Tibial nerve (tissue), 4 donors: ENCODE results near the gene USP48. TPM values are rescaled to one million over a fixed set of nuclear protein-coding genes. Genes with fewer than 3 reads are reported as not detected.

Experiments
- DNase-seq, 2 donors: peaks; one replicate each; pipeline ENCODE4 v3.0.0-alpha.2; 2019; ENCODE audit warnings: low spot score in 2 of 2
- H3K27ac ChIP-seq, 4 donors: fragments of 200-600 bp; sonication (generic) in 3 of 4; one replicate each; pipeline ENCODE4 v1.5.1; 2017 to 2019; ENCODE audit warnings: mild to moderate bottlenecking in 1 of 4
- H3K27me3 ChIP-seq, 2 donors: fragments of 200-600 bp; sonication (generic) in 1 of 2; one replicate each; pipeline versions ENCODE4 v1.5.1 to v1.6.0; 2017 to 2019
- H3K36me3 ChIP-seq, 3 donors: fragments of 200-600 bp; sonication (generic); one replicate each; pipeline ENCODE4 v1.5.1; 2018 to 2019
- H3K4me1 ChIP-seq, 4 donors: fragments of 200-600 bp; sonication (generic) in 3 of 4; one replicate each; pipeline ENCODE4 v1.5.1; 2017 to 2019
- H3K4me3 ChIP-seq, 4 donors: fragments of 200-600 bp; sonication (generic) in 3 of 4; one replicate each; pipeline ENCODE4 v1.5.1; 2017 to 2019; ENCODE audit warnings: mild to moderate bottlenecking in 1 of 4, moderate library complexity in 1 of 4
- H3K9me3 ChIP-seq, 4 donors: fragments of 200-600 bp; sonication (generic) in 3 of 4; one replicate each; pipeline ENCODE4 v1.5.1; 2017 to 2019
- EP300 ChIP-seq, 2 donors: sonication (generic); formaldehyde crosslinking; IDR thresholded peaks; one replicate each; pipeline ENCODE4 v1.6.1; 2017; ENCODE audit warnings: antibody characterized with exemption in 2 of 2, mild to moderate bottlenecking in 1 of 2
- POLR2A ChIP-seq, 2 donors: fragments of 450-650 bp; IDR thresholded peaks; one replicate each; pipeline ENCODE4 v1.6.1; 2017; ENCODE audit warnings: antibody characterized with exemption in 2 of 2, mild to moderate bottlenecking in 2 of 2, moderate library complexity in 2 of 2
- WGBS, 2 donors: methylation state at CpG; one replicate each; pipeline ENCODE4 v1.1.5; 2018; 5-methylcytosine and 5-hydroxymethylcytosine counted together
- total RNA-seq, 4 donors: library from RNA; depleted of rRNA; stranded (reverse); fragments of >200 nt; gene quantifications; one replicate each; pipeline ENCODE4 v1.1.0, GENCODE V29; 2016
- TF ChIP-seq, protein P1 (sequence below), 5 experiments: fragments of 200-600 bp in 3 of 5; fragments of 450-650 bp in 2 of 5; sonication (generic) in 3 of 5; IDR thresholded peaks; one replicate each; pipeline ENCODE4 v1.5.1; 2016 to 2019; ENCODE audit warnings: antibody characterized with exemption in 5 of 5, mild to moderate bottlenecking in 3 of 5, moderate library complexity in 2 of 5

The USP48 gene
- total RNA-seq, 4 donors from 2014 or later, result 51.1 to 65.9 (median 58.7) TPM

DNA sequence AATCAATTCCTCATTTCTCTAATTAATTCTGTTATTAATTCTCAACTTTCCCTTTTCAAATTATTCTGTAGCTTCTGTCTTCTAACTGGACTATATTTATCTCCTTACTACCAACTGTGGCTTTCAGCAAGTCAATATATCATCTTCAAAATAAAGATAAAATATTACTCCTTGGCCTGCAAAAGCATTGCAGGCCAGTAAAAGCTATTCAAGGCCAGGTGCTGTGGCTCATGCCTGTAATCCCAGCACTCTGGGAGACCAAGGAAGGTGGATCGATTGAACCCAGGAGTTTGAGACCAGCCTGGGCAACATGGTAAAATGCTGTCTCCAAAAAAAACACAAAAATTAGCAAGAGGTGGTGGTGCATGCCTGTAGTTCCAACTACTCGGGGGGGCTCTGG, 27.9 kb downstream of the USP48 start:
- DNase-seq, result no peak
- Histone ChIP-seq H3K4me3 (no peak overlapping the region), H3K27ac (no peak overlapping the region), H3K4me1 (peaks cover 0 to 13% (median 3%) of the 10 kb centered on the region in 4 donors), H3K36me3 (peaks cover 0 to 66% (median 19%) of the 10 kb centered on the region in 3 donors), H3K9me3 (no peaks in the 10 kb centered on the region), H3K27me3 (no peaks in the 10 kb centered on the region)
- WGBS, 2 donors, result 96 to 97% methylated on average over 2 of the region's 2 CpGs
- TF ChIP-seq EP300 (IDR thresholded peaks at IDR 0.05) (no peak), POLR2A (IDR thresholded peaks at IDR 0.05) (no peak)
- TF ChIP-seq, protein P1, sequence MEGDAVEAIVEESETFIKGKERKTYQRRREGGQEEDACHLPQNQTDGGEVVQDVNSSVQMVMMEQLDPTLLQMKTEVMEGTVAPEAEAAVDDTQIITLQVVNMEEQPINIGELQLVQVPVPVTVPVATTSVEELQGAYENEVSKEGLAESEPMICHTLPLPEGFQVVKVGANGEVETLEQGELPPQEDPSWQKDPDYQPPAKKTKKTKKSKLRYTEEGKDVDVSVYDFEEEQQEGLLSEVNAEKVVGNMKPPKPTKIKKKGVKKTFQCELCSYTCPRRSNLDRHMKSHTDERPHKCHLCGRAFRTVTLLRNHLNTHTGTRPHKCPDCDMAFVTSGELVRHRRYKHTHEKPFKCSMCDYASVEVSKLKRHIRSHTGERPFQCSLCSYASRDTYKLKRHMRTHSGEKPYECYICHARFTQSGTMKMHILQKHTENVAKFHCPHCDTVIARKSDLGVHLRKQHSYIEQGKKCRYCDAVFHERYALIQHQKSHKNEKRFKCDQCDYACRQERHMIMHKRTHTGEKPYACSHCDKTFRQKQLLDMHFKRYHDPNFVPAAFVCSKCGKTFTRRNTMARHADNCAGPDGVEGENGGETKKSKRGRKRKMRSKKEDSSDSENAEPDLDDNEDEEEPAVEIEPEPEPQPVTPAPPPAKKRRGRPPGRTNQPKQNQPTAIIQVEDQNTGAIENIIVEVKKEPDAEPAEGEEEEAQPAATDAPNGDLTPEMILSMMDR (IDR thresholded peaks at IDR 0.05), result no peak

DNA sequence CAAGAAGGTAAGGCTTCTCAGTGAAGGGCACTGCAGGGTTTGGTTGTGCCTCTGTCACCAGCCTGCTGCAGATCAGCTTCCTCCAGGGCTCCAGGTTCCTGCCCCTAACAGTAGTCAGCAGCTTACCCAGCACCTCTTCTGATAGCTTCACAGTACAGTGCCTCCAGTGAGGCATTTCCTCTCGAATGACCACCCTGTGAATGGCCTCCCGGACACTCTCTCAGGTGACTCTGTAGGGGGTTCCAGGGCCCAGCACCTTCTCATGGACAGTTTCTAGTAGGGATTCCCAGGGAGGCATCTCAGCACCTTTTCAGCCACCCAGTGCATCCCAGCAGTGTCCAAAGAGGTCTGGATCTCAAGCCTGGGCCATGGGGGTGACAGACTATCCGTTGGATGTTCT, 28.4 kb downstream of the USP48 start:
- no peak overlapping the region for H3K27ac ChIP-seq
- H3K36me3 ChIP-seq, result peaks cover 0 to 70% (median 19%) of the 10 kb centered on the region in 3 donors
- 91 to 93% methylated on average over 3 of the region's 3 CpGs for WGBS, 2 donors
- no peaks in the 10 kb centered on the region for H3K27me3 ChIP-seq
- H3K4me1 ChIP-seq, result peaks cover 0 to 10% (median 3%) of the 10 kb centered on the region in 4 donors
- H3K4me3 ChIP-seq, result no peak overlapping the region
- no peaks in the 10 kb centered on the region for H3K9me3 ChIP-seq
- TF ChIP-seq POLR2A (IDR thresholded peaks at IDR 0.05), result no peak
- TF ChIP-seq, protein P1 (IDR thresholded peaks at IDR 0.05), result no peak
- TF ChIP-seq EP300 (IDR thresholded peaks at IDR 0.05), result no peak
- DNase-seq, result no peak

DNA sequence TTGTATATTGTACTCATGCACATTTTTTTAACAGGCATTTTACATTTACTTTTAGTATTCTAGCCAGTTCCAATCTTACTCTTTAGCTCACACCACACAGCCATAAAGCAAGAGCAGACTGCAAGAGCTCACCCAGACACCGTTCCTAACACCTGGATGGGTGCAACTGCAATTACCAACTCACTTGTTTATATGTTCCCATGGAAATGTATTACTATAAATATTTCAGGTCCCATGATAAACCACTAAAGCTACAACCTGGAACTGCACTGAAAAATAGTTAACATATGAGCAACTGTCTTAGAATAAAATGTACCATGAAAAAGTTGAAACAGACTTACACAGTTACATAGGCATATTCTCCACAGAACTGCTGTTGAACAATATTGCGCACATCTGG, 30.8 kb downstream of the USP48 start:
- no peaks in the 10 kb centered on the region for H3K4me1 ChIP-seq
- H3K27ac ChIP-seq, result no peak overlapping the region
- no peaks in the 10 kb centered on the region for H3K9me3 ChIP-seq
- peaks cover 0 to 86% (median 19%) of the 10 kb centered on the region in 3 donors for H3K36me3 ChIP-seq
- H3K4me3 ChIP-seq, result no peak overlapping the region
- WGBS, 2 donors, result 89% methylated on average over 2 of the region's 2 CpGs
- TF ChIP-seq EP300 (IDR thresholded peaks at IDR 0.05) (no peak), POLR2A (IDR thresholded peaks at IDR 0.05) (no peak)
- TF ChIP-seq, protein P1 (IDR thresholded peaks at IDR 0.05), result no peak
- H3K27me3 ChIP-seq, result no peaks in the 10 kb centered on the region
- DNase-seq, result no peak

DNA sequence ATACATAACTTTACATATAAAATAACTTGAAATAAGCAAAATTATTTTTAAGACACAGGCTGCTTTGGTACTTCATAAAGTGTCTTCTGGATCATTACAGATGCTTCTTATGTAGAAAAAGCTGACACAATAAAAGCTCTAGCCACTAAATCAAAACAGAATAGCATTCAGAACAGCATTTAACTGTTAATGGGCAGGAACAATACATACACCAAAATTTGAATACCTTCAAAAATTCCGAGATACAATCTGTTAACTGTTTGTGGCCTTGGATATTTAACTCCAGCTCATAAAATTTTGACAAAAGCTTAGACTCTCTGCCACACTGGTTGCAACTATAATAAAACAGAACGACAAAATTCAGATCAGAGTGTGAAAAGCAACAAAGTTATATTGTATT, 31.7 kb downstream of the USP48 start:
- H3K9me3 ChIP-seq, result no peaks in the 10 kb centered on the region
- peaks cover 0 to 90% (median 19%) of the 10 kb centered on the region in 3 donors for H3K36me3 ChIP-seq
- H3K4me3 ChIP-seq, result no peak overlapping the region
- DNase-seq, result no peak
- no peaks in the 10 kb centered on the region for H3K4me1 ChIP-seq
- TF ChIP-seq, protein P1 (IDR thresholded peaks at IDR 0.05), result no peak
- TF ChIP-seq POLR2A (IDR thresholded peaks at IDR 0.05) (no peak), EP300 (IDR thresholded peaks at IDR 0.05) (no peak)
- 58 to 67% methylated on average over 2 of the region's 2 CpGs for WGBS, 2 donors
- no peak overlapping the region for H3K27ac ChIP-seq
- no peaks in the 10 kb centered on the region for H3K27me3 ChIP-seq

DNA sequence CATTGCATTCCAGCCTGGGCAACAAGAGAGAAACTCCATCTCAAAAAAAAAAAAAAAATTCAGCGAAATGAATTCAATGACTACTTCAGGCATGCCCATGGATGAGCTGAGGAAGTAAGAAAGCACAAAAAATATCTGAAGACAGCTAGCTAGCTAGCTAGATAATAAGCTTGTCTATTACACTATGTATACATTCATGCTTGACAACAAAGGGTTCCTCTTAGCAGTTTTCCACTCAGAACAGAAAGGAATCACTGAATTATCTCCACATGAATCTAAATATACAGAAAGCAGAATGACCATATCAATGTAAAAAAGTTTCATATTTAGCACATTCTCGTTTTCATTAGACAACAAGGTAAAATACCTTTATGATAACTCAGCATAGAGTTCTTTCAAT, 32.1 kb downstream of the USP48 start:
- DNase-seq, result no peak
- Histone ChIP-seq H3K27me3 (no peaks in the 10 kb centered on the region), H3K27ac (no peak overlapping the region), H3K36me3 (peaks cover 0 to 90% (median 16%) of the 10 kb centered on the region in 3 donors), H3K4me1 (no peaks in the 10 kb centered on the region), H3K9me3 (no peaks in the 10 kb centered on the region), H3K4me3 (no peak overlapping the region)
- TF ChIP-seq, protein P1 (IDR thresholded peaks at IDR 0.05), result no peak
- TF ChIP-seq EP300 (IDR thresholded peaks at IDR 0.05) (no peak), POLR2A (IDR thresholded peaks at IDR 0.05) (no peak)
- 31 to 35% methylated on average over 2 of the region's 2 CpGs for WGBS, 2 donors
